NCI-H1436 (cell line): Measurements from ENCODE around the gene ZC3H18.
"Not testable (repeated sequence)": the region's sequence is repeated elsewhere in the genome, so short reads cannot be mapped to it uniquely, and the experiment has no call there.

Experiments
- DNase-seq: peaks from one replicate; lab custom pipeline; 2025; lab: John Stamatoyannopoulos, UW

Gene ZC3H18

GRCh38 chr16:88608076-88608475 lies 37.9 kb downstream of the ZC3H18 start:
- DNase-seq: no peak

GRCh38 chr16:88609426-88609825 lies 39.2 kb downstream of the ZC3H18 start:
- not testable (repeated sequence) for DNase-seq

GRCh38 chr16:88610080-88610479 lies 39.9 kb downstream of the ZC3H18 start:
- no peak for DNase-seq

GRCh38 chr16:88610909-88611812 lies 41.0 kb downstream of the ZC3H18 start:
- no peak for DNase-seq

- DNase-seq: no peak
Observed at GRCh38 chr16:88613293-88613692, 43.1 kb downstream of the ZC3H18 start.

- DNase-seq: no peak
Observed at GRCh38 chr16:88613911-88614817, 44.0 kb downstream of the ZC3H18 start.

- DNase-seq: no peak
Observed at GRCh38 chr16:88614818-88615580, 44.8 kb downstream of the ZC3H18 start.

GRCh38 chr16:88616320-88616719 lies 46.1 kb downstream of the ZC3H18 start:
- no peak for DNase-seq

GRCh38 chr16:88616736-88617135 lies 46.5 kb downstream of the ZC3H18 start:
- no peak for DNase-seq

- DNase-seq: peak; percentile 56
Observed at GRCh38 chr16:88617268-88618031, 47.2 kb downstream of the ZC3H18 start.

GRCh38 chr16:88618182-88618955 lies 48.2 kb downstream of the ZC3H18 start:
- no peak for DNase-seq

GRCh38 chr16:88618956-88619667 lies 48.9 kb downstream of the ZC3H18 start:
- no peak for DNase-seq

GRCh38 chr16:88619859-88620815 lies 49.9 kb downstream of the ZC3H18 start:
- no peak for DNase-seq

GRCh38 chr16:88622125-88622524 lies 51.9 kb downstream of the ZC3H18 start:
- DNase-seq: no peak

GRCh38 chr16:88622866-88623265 lies 52.7 kb downstream of the ZC3H18 start:
- no peak for DNase-seq

GRCh38 chr16:88623858-88624257 lies 53.7 kb downstream of the ZC3H18 start:
- no peak for DNase-seq

GRCh38 chr16:88624481-88624880 lies 54.3 kb downstream of the ZC3H18 start:
- DNase-seq: no peak

GRCh38 chr16:88624977-88625576 lies 54.9 kb downstream of the ZC3H18 start:
- no peak for DNase-seq
